ENCODE data around the gene GALK1.

GRCh38 chr17:75731716-75732498 lies 33.1 kb downstream of the GALK1 start:
- no peak for TF ChIP-seq CTCF (IDR thresholded peaks at IDR 0.05; ENCODE audit: low read depth, low read length)
- no peak for TF ChIP-seq EZH2phosphoT487 (IDR thresholded peaks at IDR 0.05; ENCODE audit: low read depth)

Data from OCI-LY3 (cell line).